GM12874 (cell line): ENCODE results near the gene CHMP6.

Experiments
- CTCF ChIP-seq: IDR thresholded peaks from 2 replicates; pipeline ENCODE4 v1.5.1; 2011; ENCODE audit warnings: low read depth, mild to moderate bottlenecking, control low read depth, low read length, moderate library complexity; ENCODE audit not compliant: insufficient read depth

Gene CHMP6

GRCh38 chr17:80948019-80948975, 43.3 kb upstream of the CHMP6 start:
- TF ChIP-seq CTCF: no peak

- no peak for TF ChIP-seq CTCF
Measured at GRCh38 chr17:80948976-80949450, 42.6 kb upstream of the CHMP6 start.

DNA sequence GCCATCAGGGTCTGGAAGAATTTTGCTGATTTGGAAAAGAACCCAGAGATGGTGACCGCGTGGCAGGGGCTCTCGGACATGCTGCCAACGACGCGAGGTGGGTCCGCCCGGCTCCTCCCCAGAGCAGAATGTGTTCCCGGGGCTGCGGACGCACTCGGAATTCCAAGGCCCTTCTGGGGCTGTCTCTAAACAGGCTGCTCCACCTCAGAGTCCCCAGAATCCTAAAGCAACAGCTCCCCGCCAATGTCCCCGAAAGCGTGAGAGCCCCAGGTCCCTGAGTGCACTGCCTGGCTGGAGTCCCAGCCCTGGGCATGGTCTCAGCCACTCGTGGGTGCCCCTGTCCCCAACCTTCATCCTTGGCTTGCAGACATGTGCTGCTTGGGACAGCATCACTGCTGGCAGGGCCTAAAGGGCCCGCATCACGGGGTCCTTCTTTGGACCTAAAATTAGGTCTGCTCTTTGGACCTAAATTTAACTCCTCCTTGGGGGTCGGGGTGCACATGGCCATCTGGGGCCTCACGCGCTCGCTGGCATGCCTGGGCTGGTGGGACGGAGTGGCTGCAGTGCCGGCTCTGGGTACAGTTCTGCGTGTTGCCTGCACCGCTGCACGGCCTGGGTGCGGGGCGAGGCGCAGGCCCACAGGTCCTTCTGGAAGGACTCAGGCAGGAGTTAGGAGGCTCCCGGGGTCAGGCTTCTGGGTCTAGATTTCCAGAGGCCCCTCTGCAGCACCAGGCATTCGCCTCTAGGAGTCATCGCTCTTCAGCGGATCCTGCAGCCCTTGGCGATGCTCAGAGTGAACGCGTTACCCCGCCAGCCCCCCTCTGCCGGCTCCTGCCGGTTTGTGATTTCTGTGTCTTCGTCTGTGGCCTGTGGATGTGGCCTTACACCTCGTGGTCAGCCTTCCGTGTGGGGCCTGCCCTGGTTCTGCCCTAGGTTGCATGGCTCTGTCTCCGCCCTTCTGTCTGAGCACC, 41.9 kb upstream of the CHMP6 start:
- TF ChIP-seq CTCF: no peak

GRCh38 chr17:80950466-80951120, 41.0 kb upstream of the CHMP6 start:
- TF ChIP-seq CTCF: no peak

- TF ChIP-seq CTCF: no peak
Measured at GRCh38 chr17:80951121-80952090, 40.2 kb upstream of the CHMP6 start.

GRCh38 chr17:80952291-80952690, 39.4 kb upstream of the CHMP6 start:
- no peak for TF ChIP-seq CTCF
